ENCODE measurements around the gene GNAT1. TPM values are rescaled to one million over a fixed set of nuclear protein-coding genes. Genes with fewer than 3 reads are reported as not detected.
A peak's percentile ranks its signal among the peaks of the same experiment; 100 is the strongest.

GNAT1 gene
- total and polyA plus RNA-seq, 2 of the 13 experiments (the other 11 are each of a cell fraction or from before 2014, with no cell fraction given): 0.15 TPM; not detected in 1

GRCh38 chr3:50245831-50246516 lies 54.6 kb downstream of the GNAT1 start (continued):
- TF ChIP-seq AKNA (CRISPR knock-in tag; IDR thresholded peaks at IDR 0.05; ENCODE audit: borderline replicate concordance): no peak
- peak; percentile 49; the same call in 1 of the 2 replicates for TF ChIP-seq ZFP90 (CRISPR knock-in tag; IDR thresholded peaks at IDR 0.05; ENCODE audit: borderline replicate concordance)
- TF ChIP-seq JUND (CRISPR knock-in tag; IDR thresholded peaks at IDR 0.05): no peak
- no peak for TF ChIP-seq GPBP1L1 (CRISPR knock-in tag; IDR thresholded peaks at IDR 0.05)
- peak; percentile 24; the same call in 1 of the 2 replicates for TF ChIP-seq GABPA (IDR thresholded peaks at IDR 0.05; ENCODE audit: low read depth, low read length)
- TF ChIP-seq GABPA (CRISPR knock-in tag; IDR thresholded peaks at IDR 0.05; ENCODE audit: low read depth): peak; percentile 85
- TF ChIP-seq MLLT10 (CRISPR knock-in tag; IDR thresholded peaks at IDR 0.05): no peak
- no peak for TF ChIP-seq ZNF703 (CRISPR knock-in tag; IDR thresholded peaks at IDR 0.05; ENCODE audit: borderline replicate concordance)
- no peak for TF ChIP-seq TEAD2 (CRISPR knock-in tag; IDR thresholded peaks at IDR 0.05)
- no peak for TF ChIP-seq ZNF660 (CRISPR knock-in tag; IDR thresholded peaks at IDR 0.05; ENCODE audit: borderline replicate concordance, low read depth)
- no peak for TF ChIP-seq ISX (CRISPR knock-in tag; conservative IDR thresholded peaks at IDR 0.05)
- TF ChIP-seq JUNB (CRISPR knock-in tag; IDR thresholded peaks at IDR 0.05; ENCODE audit: borderline replicate concordance): no peak
- TF ChIP-seq ZNF296 (CRISPR knock-in tag; conservative IDR thresholded peaks at IDR 0.05): no peak
- TF ChIP-seq SKIL (CRISPR knock-in tag; IDR thresholded peaks at IDR 0.05; ENCODE audit: borderline replicate concordance): no peak
- no peak for TF ChIP-seq ZNF570 (CRISPR knock-in tag; IDR thresholded peaks at IDR 0.05; ENCODE audit: borderline replicate concordance)
- TF ChIP-seq POLR2AphosphoS2 (IDR thresholded peaks at IDR 0.05; ENCODE audit: low read depth, low read length): no peak
- no peak for TF ChIP-seq U2AF2 (IDR thresholded peaks at IDR 0.05; ENCODE audit: low read depth, low read length)

Data from HepG2 (cell line).